Liver (tissue), 3 donors: Measurements from ENCODE around the gene LOX.

ENCODE experiments used
- EGR1 ChIP-seq, 2 donors: IDR thresholded peaks; 2 replicates each; pipeline ENCODE4 v1.6.1; 2016 to 2018; ENCODE audit warnings: antibody characterized with exemption in 2 of 2, low read depth in 2 of 2
- GABPA ChIP-seq, 2 donors: IDR thresholded peaks in 1 of 2; conservative IDR thresholded peaks in 1 of 2; 2 replicates each; pipeline ENCODE4 v1.6.1; 2016; ENCODE audit warnings: antibody characterized with exemption in 2 of 2, mild to moderate bottlenecking in 1 of 2, moderate library complexity in 1 of 2
- JUND ChIP-seq, 2 donors: IDR thresholded peaks; 2 replicates each; pipeline ENCODE4 v1.6.1; 2016; ENCODE audit warnings: antibody characterized with exemption in 2 of 2
- RAD21 ChIP-seq, 2 donors: IDR thresholded peaks; 2 replicates each; pipeline ENCODE4 v1.6.1; 2016; ENCODE audit warnings: antibody characterized with exemption in 2 of 2, mild to moderate bottlenecking in 2 of 2
- REST ChIP-seq: IDR thresholded peaks from 2 replicates; pipeline ENCODE4 v1.6.1; 2016; ENCODE audit warnings: antibody characterized with exemption, mild to moderate bottlenecking
- SP1 ChIP-seq: IDR thresholded peaks from 2 replicates; pipeline ENCODE4 v1.6.1; 2018; ENCODE audit warnings: antibody characterized with exemption, mild to moderate bottlenecking
- TAF1 ChIP-seq: conservative IDR thresholded peaks from 2 replicates; pipeline ENCODE4 v1.6.1; 2016; ENCODE audit warnings: antibody characterized with exemption, mild to moderate bottlenecking
- YY1 ChIP-seq: IDR thresholded peaks from 2 replicates; pipeline ENCODE4 v1.6.1; 2016; ENCODE audit warnings: antibody characterized with exemption, mild to moderate bottlenecking
- ZBTB33 ChIP-seq: IDR thresholded peaks from 2 replicates; pipeline ENCODE4 v1.6.1; 2016; ENCODE audit warnings: antibody characterized with exemption
- TF ChIP-seq, protein P1 (sequence below): IDR thresholded peaks from 2 replicates; pipeline ENCODE4 v1.6.1; 2016; ENCODE audit warnings: antibody characterized with exemption
- TF ChIP-seq, protein P2 (sequence below): fragments of 150-350 bp; IDR thresholded peaks from 2 replicates; pipeline ENCODE4 v1.5.1; 2017; ENCODE audit warnings: improper control_type of control experiment, low read depth, low read length; ENCODE audit not compliant: missing input control
- TF ChIP-seq, protein P3 (sequence below): IDR thresholded peaks from 2 replicates; pipeline ENCODE4 v1.6.1; 2016; ENCODE audit warnings: antibody characterized with exemption
- donor health status: healthy.
- donor health status: healthy.

DNA sequence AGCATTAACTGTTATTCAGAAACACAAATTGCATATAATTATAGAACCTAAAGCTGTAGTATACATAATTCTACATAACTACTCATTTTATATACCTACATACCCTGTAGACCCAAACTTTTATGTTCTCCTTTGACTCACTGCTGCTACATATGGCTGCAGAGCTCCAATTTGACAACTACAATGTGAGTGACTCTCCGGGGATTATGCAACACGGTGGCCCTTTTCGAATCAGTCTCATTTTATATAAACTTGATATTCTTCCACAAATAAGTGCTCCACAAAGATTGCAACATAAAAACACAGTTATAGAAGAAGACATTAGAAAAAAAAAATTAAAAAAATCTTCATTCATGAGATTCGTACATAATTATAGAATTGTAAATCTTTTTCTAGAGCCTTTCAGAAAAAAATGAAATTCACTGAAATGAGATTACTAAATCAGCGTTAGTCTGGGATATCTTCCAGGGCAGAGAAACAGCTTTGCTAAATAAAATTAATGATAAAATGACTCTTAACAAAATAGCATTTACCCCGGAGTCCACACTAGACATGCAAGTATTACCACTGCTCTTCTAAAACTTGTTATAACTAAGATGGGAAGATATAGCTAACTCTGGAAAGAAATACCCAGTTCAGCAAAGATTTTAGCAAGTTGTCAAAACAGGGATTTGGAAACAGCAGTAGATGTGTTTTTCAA is 63.7 kb downstream of the LOX start:
- TF ChIP-seq, protein P1, sequence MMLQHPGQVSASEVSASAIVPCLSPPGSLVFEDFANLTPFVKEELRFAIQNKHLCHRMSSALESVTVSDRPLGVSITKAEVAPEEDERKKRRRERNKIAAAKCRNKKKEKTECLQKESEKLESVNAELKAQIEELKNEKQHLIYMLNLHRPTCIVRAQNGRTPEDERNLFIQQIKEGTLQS = no peak
- TF ChIP-seq, protein P2, sequence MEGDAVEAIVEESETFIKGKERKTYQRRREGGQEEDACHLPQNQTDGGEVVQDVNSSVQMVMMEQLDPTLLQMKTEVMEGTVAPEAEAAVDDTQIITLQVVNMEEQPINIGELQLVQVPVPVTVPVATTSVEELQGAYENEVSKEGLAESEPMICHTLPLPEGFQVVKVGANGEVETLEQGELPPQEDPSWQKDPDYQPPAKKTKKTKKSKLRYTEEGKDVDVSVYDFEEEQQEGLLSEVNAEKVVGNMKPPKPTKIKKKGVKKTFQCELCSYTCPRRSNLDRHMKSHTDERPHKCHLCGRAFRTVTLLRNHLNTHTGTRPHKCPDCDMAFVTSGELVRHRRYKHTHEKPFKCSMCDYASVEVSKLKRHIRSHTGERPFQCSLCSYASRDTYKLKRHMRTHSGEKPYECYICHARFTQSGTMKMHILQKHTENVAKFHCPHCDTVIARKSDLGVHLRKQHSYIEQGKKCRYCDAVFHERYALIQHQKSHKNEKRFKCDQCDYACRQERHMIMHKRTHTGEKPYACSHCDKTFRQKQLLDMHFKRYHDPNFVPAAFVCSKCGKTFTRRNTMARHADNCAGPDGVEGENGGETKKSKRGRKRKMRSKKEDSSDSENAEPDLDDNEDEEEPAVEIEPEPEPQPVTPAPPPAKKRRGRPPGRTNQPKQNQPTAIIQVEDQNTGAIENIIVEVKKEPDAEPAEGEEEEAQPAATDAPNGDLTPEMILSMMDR = no peak
- no peak for TF ChIP-seq RAD21 (IDR thresholded peaks at IDR 0.05)
- TF ChIP-seq JUND (IDR thresholded peaks at IDR 0.05) = no peak
- no peak for TF ChIP-seq GABPA (IDR thresholded peaks at IDR 0.05 in 1 of 2, conservative IDR thresholded peaks at IDR 0.05 in 1 of 2)
- TF ChIP-seq YY1 = no peak
- no peak for TF ChIP-seq EGR1 (IDR thresholded peaks at IDR 0.05; ENCODE audit: low read depth in 2 of 2)
- TF ChIP-seq TAF1 = no peak
- TF ChIP-seq REST = no peak
- no peak for TF ChIP-seq ZBTB33
- TF ChIP-seq, protein P3, sequence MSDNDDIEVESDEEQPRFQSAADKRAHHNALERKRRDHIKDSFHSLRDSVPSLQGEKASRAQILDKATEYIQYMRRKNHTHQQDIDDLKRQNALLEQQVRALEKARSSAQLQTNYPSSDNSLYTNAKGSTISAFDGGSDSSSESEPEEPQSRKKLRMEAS = no peak
- TF ChIP-seq SP1 = no peak
